K562 (cell line): Measurements from ENCODE around the gene HMGXB3. TPM values are rescaled to one million over a fixed set of nuclear protein-coding genes. Genes with fewer than 3 reads are reported as not detected.
A peak's percentile ranks its signal among the peaks of the same experiment; 100 is the strongest.

Experiments
- ATF7 ChIP-seq: fragments of 450-650 bp; IDR thresholded peaks from 2 replicates; pipeline ENCODE4 v1.7.1; 2014; ENCODE audit warnings: mild to moderate bottlenecking, moderate library complexity
- DPF2 ChIP-seq: fragments of 450-650 bp; IDR thresholded peaks from 2 replicates; pipeline ENCODE4 v1.6.1; 2016
- FOXJ2 ChIP-seq: fragments of 200-800 bp; sonication (Bioruptor generic); IDR thresholded peaks from 2 replicates; pipeline ENCODE4 v1.6.1; 2016; ENCODE audit warnings: missing genetic modification characterization, missing compliant biosample characterization
- HDAC1 ChIP-seq, 2 experiments: fragments of 450-650 bp; IDR thresholded peaks; 2 replicates each; pipeline ENCODE4 v1.6.1; 2016 to 2017; ENCODE audit warnings: inconsistent platforms in 1 of 2, mild to moderate bottlenecking in 1 of 2, moderate library complexity in 1 of 2
- MBD2 ChIP-seq: sonication (generic); IDR thresholded peaks from 2 replicates; pipeline ENCODE4 v1.6.1; 2016; ENCODE audit warnings: low read depth, borderline replicate concordance
- NR2C2 ChIP-seq, 2 experiments: fragments of 200-800 bp in 1 of 2; sonication (Bioruptor generic) in 1 of 2; sonication (generic) in 1 of 2; formaldehyde crosslinking in 1 of 2; IDR thresholded peaks; 2 replicates each; pipeline versions ENCODE4 v1.6.1 to v1.8.0; 2016 to 2022; ENCODE audit warnings: mild to moderate bottlenecking in 1 of 2, missing compliant biosample characterization in 1 of 2, missing genetic modification characterization in 1 of 2, missing genetic modification reagents in 1 of 2
- SP1 ChIP-seq: sonication (generic); formaldehyde crosslinking; IDR thresholded peaks from 2 replicates; pipeline ENCODE4 v1.8.1; 2022; ENCODE audit warnings: mild to moderate bottlenecking, missing genetic modification reagents
- ZNF133 ChIP-seq: fragments of 250-450 bp; sonication (Bioruptor Pico); IDR thresholded peaks from 2 replicates; pipeline ENCODE4 v1.4.0; 2020; ENCODE audit warnings: mild to moderate bottlenecking
- ZNF263 ChIP-seq: sonication (generic); formaldehyde crosslinking; IDR thresholded peaks from 2 replicates; pipeline ENCODE4 v1.8.0; 2022; ENCODE audit warnings: mild to moderate bottlenecking, missing genetic modification reagents, borderline replicate concordance
- polyA plus RNA-seq, 8 experiments: library from polyadenylated mRNA; depleted of rRNA in 4 of 8; stranded (reverse) in 5 of 8; unstranded in 3 of 8; fragments of >200 nt; fragmentation: Nextera tagmentation in 2 of 8; fragmentation: Illumina TruSeq in 1 of 8; extraction: Ambion mirVana in 2 of 8; extraction: Trizol in 1 of 8; gene quantifications; 2 replicates each; pipeline versions ENCODE4 v1.2.1 to v1.2.3, GENCODE V29; 2011 to 2014; ENCODE audit warnings: inconsistent platforms in 1 of 8, missing spikeins in 1 of 8
- total RNA-seq, 7 experiments: library from RNA; depleted of rRNA in 6 of 7; stranded (reverse); fragments of >200 nt in 6 of 7; fragmentation: Illumina TruSeq in 2 of 7; extraction: Trizol in 2 of 7; gene quantifications; 2 replicates each; pipeline versions ENCODE4 v1.2.1 to v1.2.3, GENCODE V29; 2011 to 2021; ENCODE audit warnings: low replicate concordance in 1 of 7
- TF ChIP-seq, protein P1 (sequence below): fragments of 250-450 bp; sonication (Bioruptor Pico); IDR thresholded peaks from 2 replicates; pipeline ENCODE4 v1.4.0; 2020; ENCODE audit warnings: mild to moderate bottlenecking, moderate library complexity
- TF ChIP-seq, protein P2 (sequence below): fragments of 250-450 bp; sonication (Bioruptor Pico); IDR thresholded peaks from 2 replicates; pipeline ENCODE4 v1.9.0; 2021; ENCODE audit warnings: mild to moderate bottlenecking, inconsistent platforms

Gene HMGXB3
- total and polyA plus RNA-seq, 9 of the 15 experiments (the other 6 are each of a cell fraction or from before 2014, with no cell fraction given): 1.8 to 44.1 (median 32.2) TPM

DNA sequence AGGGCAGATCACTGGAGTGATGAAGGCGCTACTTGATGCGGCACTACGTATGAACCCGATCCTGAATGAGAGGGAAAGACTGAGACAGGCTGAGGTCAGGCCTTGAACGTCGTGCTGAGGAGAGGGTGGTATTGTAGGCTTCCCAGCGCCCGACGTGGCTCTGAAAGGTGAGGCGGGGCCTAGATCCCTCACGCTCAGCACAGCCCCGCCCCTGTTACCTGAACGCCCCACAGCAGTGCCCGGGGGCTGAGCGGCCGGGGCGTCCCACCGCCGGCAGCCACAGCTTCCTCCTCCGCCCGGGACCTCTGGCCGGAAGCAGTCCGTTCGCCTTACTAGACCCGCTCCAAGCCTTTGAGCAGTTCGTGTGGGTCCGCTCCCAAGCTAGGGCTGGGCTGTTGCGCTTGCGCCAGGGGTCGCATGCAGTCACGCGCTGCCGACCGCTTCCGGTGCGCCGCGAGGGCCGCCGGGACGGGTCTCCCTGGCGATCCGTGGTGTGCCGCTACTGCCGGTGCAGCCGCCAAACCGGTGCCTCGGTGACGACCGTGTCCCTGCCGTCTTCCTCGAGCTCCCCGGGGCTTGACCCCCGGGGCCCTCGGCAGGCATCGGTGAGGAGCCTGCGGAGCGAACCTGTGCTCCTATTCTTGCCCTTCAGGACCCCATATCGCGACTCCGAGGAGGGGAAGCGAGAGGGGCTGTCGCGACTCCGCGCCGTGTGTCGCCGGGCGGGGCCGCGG lies at the start of gene HMGXB3, which contains the start of gene TIGD6 (continued):
- TF ChIP-seq, protein P1, sequence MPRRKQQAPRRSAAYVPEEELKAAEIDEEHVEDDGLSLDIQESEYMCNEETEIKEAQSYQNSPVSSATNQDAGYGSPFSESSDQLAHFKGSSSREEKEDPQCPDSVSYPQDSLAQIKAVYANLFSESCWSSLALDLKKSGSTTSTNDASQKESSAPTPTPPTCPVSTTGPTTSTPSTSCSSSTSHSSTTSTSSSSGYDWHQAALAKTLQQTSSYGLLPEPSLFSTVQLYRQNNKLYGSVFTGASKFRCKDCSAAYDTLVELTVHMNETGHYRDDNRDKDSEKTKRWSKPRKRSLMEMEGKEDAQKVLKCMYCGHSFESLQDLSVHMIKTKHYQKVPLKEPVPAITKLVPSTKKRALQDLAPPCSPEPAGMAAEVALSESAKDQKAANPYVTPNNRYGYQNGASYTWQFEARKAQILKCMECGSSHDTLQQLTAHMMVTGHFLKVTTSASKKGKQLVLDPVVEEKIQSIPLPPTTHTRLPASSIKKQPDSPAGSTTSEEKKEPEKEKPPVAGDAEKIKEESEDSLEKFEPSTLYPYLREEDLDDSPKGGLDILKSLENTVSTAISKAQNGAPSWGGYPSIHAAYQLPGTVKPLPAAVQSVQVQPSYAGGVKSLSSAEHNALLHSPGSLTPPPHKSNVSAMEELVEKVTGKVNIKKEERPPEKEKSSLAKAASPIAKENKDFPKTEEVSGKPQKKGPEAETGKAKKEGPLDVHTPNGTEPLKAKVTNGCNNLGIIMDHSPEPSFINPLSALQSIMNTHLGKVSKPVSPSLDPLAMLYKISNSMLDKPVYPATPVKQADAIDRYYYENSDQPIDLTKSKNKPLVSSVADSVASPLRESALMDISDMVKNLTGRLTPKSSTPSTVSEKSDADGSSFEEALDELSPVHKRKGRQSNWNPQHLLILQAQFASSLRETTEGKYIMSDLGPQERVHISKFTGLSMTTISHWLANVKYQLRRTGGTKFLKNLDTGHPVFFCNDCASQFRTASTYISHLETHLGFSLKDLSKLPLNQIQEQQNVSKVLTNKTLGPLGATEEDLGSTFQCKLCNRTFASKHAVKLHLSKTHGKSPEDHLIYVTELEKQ: peak; percentile 59; the same call in 1 of the 2 replicates
- TF ChIP-seq HDAC1 (IDR thresholded peaks at IDR 0.05): peak in 1 of 2 experiments; percentile 70; a peak in 2 of 4 replicates
- TF ChIP-seq ZNF133 (CRISPR knock-in tag): 0 out of 2 replicates have a peak, but pooled peaks have one; percentile 12
- peak; percentile 80; the same call in 1 of the 2 replicates for TF ChIP-seq MBD2
- TF ChIP-seq, protein P2, sequence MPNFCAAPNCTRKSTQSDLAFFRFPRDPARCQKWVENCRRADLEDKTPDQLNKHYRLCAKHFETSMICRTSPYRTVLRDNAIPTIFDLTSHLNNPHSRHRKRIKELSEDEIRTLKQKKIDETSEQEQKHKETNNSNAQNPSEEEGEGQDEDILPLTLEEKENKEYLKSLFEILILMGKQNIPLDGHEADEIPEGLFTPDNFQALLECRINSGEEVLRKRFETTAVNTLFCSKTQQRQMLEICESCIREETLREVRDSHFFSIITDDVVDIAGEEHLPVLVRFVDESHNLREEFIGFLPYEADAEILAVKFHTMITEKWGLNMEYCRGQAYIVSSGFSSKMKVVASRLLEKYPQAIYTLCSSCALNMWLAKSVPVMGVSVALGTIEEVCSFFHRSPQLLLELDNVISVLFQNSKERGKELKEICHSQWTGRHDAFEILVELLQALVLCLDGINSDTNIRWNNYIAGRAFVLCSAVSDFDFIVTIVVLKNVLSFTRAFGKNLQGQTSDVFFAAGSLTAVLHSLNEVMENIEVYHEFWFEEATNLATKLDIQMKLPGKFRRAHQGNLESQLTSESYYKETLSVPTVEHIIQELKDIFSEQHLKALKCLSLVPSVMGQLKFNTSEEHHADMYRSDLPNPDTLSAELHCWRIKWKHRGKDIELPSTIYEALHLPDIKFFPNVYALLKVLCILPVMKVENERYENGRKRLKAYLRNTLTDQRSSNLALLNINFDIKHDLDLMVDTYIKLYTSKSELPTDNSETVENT: peak; percentile 82
- TF ChIP-seq SP1: peak; percentile 80
- no peak for TF ChIP-seq DPF2
- TF ChIP-seq ATF7: peak; percentile 91
- TF ChIP-seq FOXJ2: no peak
- TF ChIP-seq NR2C2 (CRISPR knock-in tag; IDR thresholded peaks at IDR 0.05): peak; percentile 97
- peak; percentile 99 for TF ChIP-seq NR2C2 (tag; IDR thresholded peaks at IDR 0.05)
- 0 out of 2 replicates have a peak, but pooled peaks have one; percentile 26 for TF ChIP-seq ZNF263 (CRISPR knock-in tag)
